ENCODE measurements around the gene ITGB1BP2.
"Not testable (repeated sequence)": the region's sequence is repeated elsewhere in the genome, so short reads cannot be mapped to it uniquely, and the experiment has no call there.

Gene ITGB1BP2

GRCh38 chrX:71301195-71301924, at the start of gene ITGB1BP2:
Gene ITGB1BP2 (plus strand): TSS chrX:71301750. CDS start chrX:71301807, 57 bp downstream.
- in situ Hi-C loops (cut with MboI; ENCODE audit: low sequenced_read_pairs): no loop called here
- peak; percentile 9 to 25 for DNase-seq (ENCODE audit: low spot score in 2 of 2)
- Histone ChIP-seq H3K9me3 (no peaks in the 10 kb centered on the region), H3K36me3 (replicated peaks) (peaks cover 87% of the 10 kb centered on the region), H3K4me3 (no peak within 1 kb of the TSS), H3K27me3 (ENCODE audit: low read depth) (no peaks in the 10 kb centered on the region), H3K4me1 (no peaks in the 10 kb centered on the region)

- H3K36me3 ChIP-seq (replicated peaks): peaks cover 43% of the 10 kb centered on the region
- in situ Hi-C loops (cut with MboI; ENCODE audit: low sequenced_read_pairs): no loop called here
- no peak for DNase-seq (ENCODE audit: low spot score in 2 of 2)
- H3K9me3 ChIP-seq: no peaks in the 10 kb centered on the region
- H3K4me1 ChIP-seq: peaks cover 18% of the 10 kb centered on the region
- H3K4me3 ChIP-seq: peak overlapping the region; percentile 99
- H3K27me3 ChIP-seq (ENCODE audit: low read depth): no peaks in the 10 kb centered on the region
These were observed 49.3 kb upstream of the ITGB1BP2 start for GRCh38 chrX:71252221-71252620.

- Histone ChIP-seq H3K36me3 (replicated peaks) (peaks cover 31% of the 10 kb centered on the region), H3K4me1 (peaks cover 18% of the 10 kb centered on the region), H3K4me3 (peak overlapping the region; percentile 99), H3K27me3 (ENCODE audit: low read depth) (no peaks in the 10 kb centered on the region), H3K9me3 (no peaks in the 10 kb centered on the region)
- in situ Hi-C loops (cut with MboI; ENCODE audit: low sequenced_read_pairs): no loop called here
- DNase-seq (ENCODE audit: low spot score in 2 of 2): peak; percentile 70 to 86
These were observed 48.1 kb upstream of the ITGB1BP2 start for GRCh38 chrX:71253253-71254091.

GRCh38 chrX:71254092-71254963, 47.2 kb upstream of the ITGB1BP2 start, which contains the start of gene ZMYM3:
Gene ZMYM3 (minus strand): TSS chrX:71254140. CDS start chrX:71253255, 885 bp downstream.
- H3K4me1 ChIP-seq: peaks cover 18% of the 10 kb centered on the region
- H3K4me3 ChIP-seq: peak within 1 kb of the TSS; percentile 99
- in situ Hi-C loops (cut with MboI; ENCODE audit: low sequenced_read_pairs): no loop called here
- no peaks in the 10 kb centered on the region for H3K27me3 ChIP-seq (ENCODE audit: low read depth)
- no peaks in the 10 kb centered on the region for H3K9me3 ChIP-seq
- peak; percentile 91 to 96 for DNase-seq (ENCODE audit: low spot score in 2 of 2)
- peaks cover 22% of the 10 kb centered on the region for H3K36me3 ChIP-seq (replicated peaks)

- no peak for DNase-seq (ENCODE audit: low spot score in 2 of 2)
- Histone ChIP-seq H3K36me3 (replicated peaks) (peaks cover 5% of the 10 kb centered on the region; the same call in 1 of the 2 replicates), H3K9me3 (no peaks in the 10 kb centered on the region), H3K4me1 (peaks cover 18% of the 10 kb centered on the region), H3K27me3 (ENCODE audit: low read depth) (no peaks in the 10 kb centered on the region), H3K4me3 (no peak overlapping the region)
- in situ Hi-C loops (cut with MboI; ENCODE audit: low sequenced_read_pairs): no loop called here
These were observed 45.5 kb upstream of the ITGB1BP2 start for GRCh38 chrX:71256051-71256450.

- Histone ChIP-seq H3K27me3 (ENCODE audit: low read depth) (no peaks in the 10 kb centered on the region), H3K36me3 (replicated peaks) (no peaks in the 10 kb centered on the region; the same call in 1 of the 2 replicates), H3K4me3 (no peak overlapping the region), H3K4me1 (peaks cover 17% of the 10 kb centered on the region), H3K9me3 (no peaks in the 10 kb centered on the region)
- in situ Hi-C loops (cut with MboI; ENCODE audit: low sequenced_read_pairs): no loop called here
- DNase-seq (ENCODE audit: low spot score in 2 of 2): no peak
These were observed 44.7 kb upstream of the ITGB1BP2 start for GRCh38 chrX:71256856-71257255.

GRCh38 chrX:71268624-71269023, 32.9 kb upstream of the ITGB1BP2 start:
- DNase-seq (ENCODE audit: low spot score in 2 of 2); in situ Hi-C loops (cut with MboI; ENCODE audit: low sequenced_read_pairs); H3K36me3 ChIP-seq (replicated peaks); H3K27me3 ChIP-seq (ENCODE audit: low read depth); H3K4me1 ChIP-seq; H3K9me3 ChIP-seq; H3K4me3 ChIP-seq: not testable (repeated sequence)

GRCh38 chrX:71269801-71270395, 31.7 kb upstream of the ITGB1BP2 start:
- Histone ChIP-seq H3K4me3 (no peak overlapping the region), H3K4me1 (no peaks in the 10 kb centered on the region), H3K9me3 (no peaks in the 10 kb centered on the region), H3K27me3 (ENCODE audit: low read depth) (no peaks in the 10 kb centered on the region), H3K36me3 (replicated peaks) (no peaks in the 10 kb centered on the region)
- no peak for DNase-seq (ENCODE audit: low spot score in 2 of 2)
- in situ Hi-C loops (cut with MboI; ENCODE audit: low sequenced_read_pairs): no loop called here

GRCh38 chrX:71272313-71272712, 29.2 kb upstream of the ITGB1BP2 start:
- H3K9me3 ChIP-seq; H3K4me1 ChIP-seq; H3K27me3 ChIP-seq (ENCODE audit: low read depth); H3K4me3 ChIP-seq; H3K36me3 ChIP-seq (replicated peaks); in situ Hi-C loops (cut with MboI; ENCODE audit: low sequenced_read_pairs); DNase-seq (ENCODE audit: low spot score in 2 of 2): not testable (repeated sequence)

GRCh38 chrX:71281300-71281699, 20.2 kb upstream of the ITGB1BP2 start:
- in situ Hi-C loops (cut with MboI; ENCODE audit: low sequenced_read_pairs); H3K4me1 ChIP-seq; H3K4me3 ChIP-seq; H3K27me3 ChIP-seq (ENCODE audit: low read depth); H3K9me3 ChIP-seq; DNase-seq (ENCODE audit: low spot score in 2 of 2): not testable (repeated sequence)
- peaks cover 28% of the 10 kb centered on the region for H3K36me3 ChIP-seq (replicated peaks)

- Histone ChIP-seq H3K4me1 (peaks cover 19% of the 10 kb centered on the region), H3K27me3 (ENCODE audit: low read depth) (no peaks in the 10 kb centered on the region), H3K36me3 (replicated peaks) (peaks cover 40% of the 10 kb centered on the region), H3K9me3 (no peaks in the 10 kb centered on the region), H3K4me3 (peak overlapping the region; percentile 96)
- in situ Hi-C loops (cut with MboI; ENCODE audit: low sequenced_read_pairs): no loop called here
- DNase-seq (ENCODE audit: low spot score in 2 of 2): peak; percentile 23 to 32
These were observed 18.8 kb upstream of the ITGB1BP2 start for GRCh38 chrX:71282514-71283402.

GRCh38 chrX:71283403-71284143, 18.0 kb upstream of the ITGB1BP2 start, which contains the start of gene NONO:
Gene NONO (plus strand): TSS chrX:71283635. CDS start chrX:71290638, 7,003 bp downstream.
- peak within 1 kb of the TSS; percentile 96 for H3K4me3 ChIP-seq
- peaks cover 45% of the 10 kb centered on the region for H3K36me3 ChIP-seq (replicated peaks)
- H3K9me3 ChIP-seq: no peaks in the 10 kb centered on the region
- peaks cover 20% of the 10 kb centered on the region for H3K4me1 ChIP-seq
- in situ Hi-C loops (cut with MboI; ENCODE audit: low sequenced_read_pairs): no loop called here
- H3K27me3 ChIP-seq (ENCODE audit: low read depth): no peaks in the 10 kb centered on the region
- peak; percentile 99 for DNase-seq (ENCODE audit: low spot score in 2 of 2)

Measured in HAP-1 (cell line).